MCF 10A (cell line): ENCODE measurements around the gene ZSCAN31. TPM values are rescaled to one million over a fixed set of nuclear protein-coding genes. Genes with fewer than 3 reads are reported as not detected.
A peak's percentile ranks its signal among the peaks of the same experiment; 100 is the strongest.

Source experiments
- BruUV-seq: library from RNA; stranded (reverse); fragments of 400-500 nt; replicated peaks from 2 replicates; lab custom pipeline; 2021; lab: Mats Ljungman, UMichigan
- CTCF ChIA-PET: fragments of 300-600 bp; sonication (Branson Sonifier 250); formaldehyde crosslinking; extraction: SDS; loops from one replicate; lab custom pipeline; 2021; ENCODE audit warnings: antibody characterized with exemption, inconsistent platforms; lab: Yijun Ruan, JAX
- POLR2A ChIA-PET: fragments of 300-600, 350-650 bp; sonication (Branson Sonifier 250); formaldehyde crosslinking; extraction: SDS; loops from one replicate; lab custom pipeline; 2020; ENCODE audit warnings: antibody characterized with exemption, inconsistent platforms; lab: Yijun Ruan, JAX
- DNase-seq: peaks from one replicate; pipeline ENCODE4 v3.0.0-alpha.2; 2018; ENCODE audit not compliant: unreplicated experiment
- H3K27ac Mint-ChIP-seq: one replicate; pipeline ENCODE4 v1.8.0; 2022; ENCODE audit warnings: mild to moderate bottlenecking, low read depth, mixed read lengths; ENCODE audit not compliant: unreplicated experiment
- H3K27me3 Mint-ChIP-seq: one replicate; pipeline ENCODE4 v1.8.0; 2022; ENCODE audit warnings: mixed read lengths; ENCODE audit not compliant: insufficient read depth, unreplicated experiment
- H3K36me3 Mint-ChIP-seq: one replicate; pipeline ENCODE4 v1.8.0; 2022; ENCODE audit warnings: mild to moderate bottlenecking, moderate library complexity, mixed read lengths; ENCODE audit not compliant: insufficient read depth, unreplicated experiment
- H3K4me1 Mint-ChIP-seq: one replicate; pipeline ENCODE4 v1.8.0; 2022; ENCODE audit warnings: mixed read lengths; ENCODE audit not compliant: insufficient read depth, unreplicated experiment
- H3K4me3 Mint-ChIP-seq: one replicate; pipeline ENCODE4 v1.8.0; 2022; ENCODE audit warnings: mild to moderate bottlenecking, moderate library complexity, mixed read lengths; ENCODE audit not compliant: unreplicated experiment
- H3K9me3 Mint-ChIP-seq: one replicate; pipeline ENCODE4 v1.8.0; 2022; ENCODE audit warnings: mixed read lengths; ENCODE audit not compliant: unreplicated experiment
- intact Hi-C: fragments of 100-400 bp; cut with micrococcal nuclease; formaldehyde crosslinking; loops from 2 replicates; pipeline ENCODE4 v1.14.1; 2022
- total RNA-seq: library from RNA; stranded (reverse); gene quantifications from 2 replicates; pipeline ENCODE4 v1.2.3, GENCODE V29; 2022
- TF ChIP-seq, protein P1 (sequence below): fragments of 200-600 bp; IDR thresholded peaks from one replicate; pipeline ENCODE4 v1.8.0; 2022; ENCODE audit warnings: antibody characterized with exemption, mild to moderate bottlenecking; ENCODE audit not compliant: unreplicated experiment

The ZSCAN31 gene
- total RNA-seq, 1 experiment from 2014 or later = 5.0 TPM

DNA sequence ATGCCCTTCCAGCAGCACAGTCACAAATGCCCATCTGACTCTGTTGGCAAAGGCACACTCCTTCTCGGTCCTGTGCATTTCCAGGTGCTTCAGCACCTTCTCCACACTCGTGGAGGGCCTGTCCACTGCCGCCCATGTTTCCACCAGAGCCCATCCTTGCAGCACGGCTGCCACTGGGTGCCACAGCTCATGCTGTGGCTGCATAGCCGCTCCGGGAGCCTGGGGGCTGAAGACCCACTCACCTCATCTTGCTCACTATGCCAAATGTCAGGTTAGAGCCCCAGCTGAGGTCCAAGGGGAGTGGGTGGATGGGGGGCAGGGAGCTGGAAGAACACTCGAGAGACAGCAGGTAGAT lies 20.7 kb upstream of the ZSCAN31 start:
- Mint-ChIP-seq H3K4me1 (peaks cover 12% of the 10 kb centered on the region), H3K27me3 (no peaks in the 10 kb centered on the region), H3K4me3 (no peak overlapping the region), H3K27ac (peak overlapping the region; percentile 41), H3K36me3 (peaks cover 15% of the 10 kb centered on the region), H3K9me3 (no peaks in the 10 kb centered on the region)
- intact Hi-C loops = loop anchor here (1.0 to 5.0 kb wide), 5 partner anchors 89 to 454 kb away; partner anchors contain the start of genes ZSCAN26 and ZSCAN9
- ChIA-PET CTCF (interaction anchor here (0.8 to 5.5 kb wide), 29 partner anchors 15 to 520 kb away, joined by 3 to 35 read pairs (median 5); partner anchors contain the start of genes PGBD1, ZKSCAN8, ZSCAN16 and ZSCAN26), POLR2A (interaction anchor here (0.7 to 7.6 kb wide), 21 partner anchors 8 to 567 kb away, joined by 3 to 110 read pairs (median 6); partner anchors contain the start of genes PGBD1, TRIM27, ZKSCAN4 and ZKSCAN8)
- no TSS peak for BruUV-seq
- no peak for DNase-seq
- TF ChIP-seq, protein P1, sequence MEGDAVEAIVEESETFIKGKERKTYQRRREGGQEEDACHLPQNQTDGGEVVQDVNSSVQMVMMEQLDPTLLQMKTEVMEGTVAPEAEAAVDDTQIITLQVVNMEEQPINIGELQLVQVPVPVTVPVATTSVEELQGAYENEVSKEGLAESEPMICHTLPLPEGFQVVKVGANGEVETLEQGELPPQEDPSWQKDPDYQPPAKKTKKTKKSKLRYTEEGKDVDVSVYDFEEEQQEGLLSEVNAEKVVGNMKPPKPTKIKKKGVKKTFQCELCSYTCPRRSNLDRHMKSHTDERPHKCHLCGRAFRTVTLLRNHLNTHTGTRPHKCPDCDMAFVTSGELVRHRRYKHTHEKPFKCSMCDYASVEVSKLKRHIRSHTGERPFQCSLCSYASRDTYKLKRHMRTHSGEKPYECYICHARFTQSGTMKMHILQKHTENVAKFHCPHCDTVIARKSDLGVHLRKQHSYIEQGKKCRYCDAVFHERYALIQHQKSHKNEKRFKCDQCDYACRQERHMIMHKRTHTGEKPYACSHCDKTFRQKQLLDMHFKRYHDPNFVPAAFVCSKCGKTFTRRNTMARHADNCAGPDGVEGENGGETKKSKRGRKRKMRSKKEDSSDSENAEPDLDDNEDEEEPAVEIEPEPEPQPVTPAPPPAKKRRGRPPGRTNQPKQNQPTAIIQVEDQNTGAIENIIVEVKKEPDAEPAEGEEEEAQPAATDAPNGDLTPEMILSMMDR = no peak

DNA sequence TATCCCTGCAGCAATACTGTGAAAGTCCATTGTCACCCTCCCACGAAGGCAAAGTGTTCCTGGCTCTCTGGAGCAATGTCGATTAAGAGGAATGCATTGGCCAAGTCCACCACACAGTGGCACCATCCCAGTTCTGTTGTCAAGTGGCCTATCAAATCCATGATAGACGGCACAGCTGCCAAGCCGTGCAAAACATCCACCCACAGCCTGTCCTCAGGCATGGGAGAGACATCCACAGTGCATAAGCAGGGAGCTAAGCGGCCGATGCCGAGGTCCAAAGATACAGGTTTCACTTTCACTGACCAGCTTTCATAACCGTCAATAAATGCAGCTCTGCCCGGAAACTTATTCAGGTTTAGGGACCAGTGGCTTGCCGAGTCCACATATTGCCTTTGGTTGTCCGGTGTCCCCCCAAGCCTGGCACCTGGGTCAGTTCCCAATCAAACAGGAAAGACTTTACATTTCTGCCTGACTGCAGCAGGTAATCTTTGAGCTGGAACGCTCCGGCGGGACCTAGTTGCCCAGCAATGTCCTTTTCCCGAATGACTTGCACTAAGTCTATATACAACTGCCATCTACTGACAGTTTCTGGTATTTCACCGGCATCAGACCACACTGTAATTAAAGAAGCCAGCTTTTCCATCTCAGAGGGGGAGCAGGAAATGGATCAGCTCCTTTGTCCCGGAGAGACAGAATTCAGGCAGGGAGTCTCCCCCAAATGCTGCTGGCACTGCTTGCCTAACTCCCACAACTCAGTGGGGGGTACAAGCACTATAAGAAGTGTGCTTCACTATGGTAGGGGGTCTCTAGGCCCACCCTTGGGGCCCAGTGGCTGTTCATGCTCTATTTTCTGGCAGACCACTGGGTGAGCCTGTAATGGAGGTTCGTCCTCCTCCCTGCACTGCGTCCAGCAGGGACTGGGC lies 20.1 kb upstream of the ZSCAN31 start:
- POLR2A ChIA-PET = interaction anchor here (0.6 to 7.6 kb wide), 32 partner anchors 8 to 1168 kb away, joined by 3 to 110 read pairs (median 5); partner anchors contain the start of genes PGBD1, TRIM27, ZKSCAN4 and ZKSCAN8
- H3K27me3 Mint-ChIP-seq = no peaks in the 10 kb centered on the region
- DNase-seq = peak; percentile 87
- H3K4me1 Mint-ChIP-seq = peaks cover 12% of the 10 kb centered on the region
- BruUV-seq = no TSS peak
- peaks cover 12% of the 10 kb centered on the region for H3K36me3 Mint-ChIP-seq
- intact Hi-C loops = loop anchor here (1.0 to 5.0 kb wide), 5 partner anchors 89 to 454 kb away; partner anchors contain the start of genes ZSCAN26 and ZSCAN9
- peak overlapping the region; percentile 83 for H3K4me3 Mint-ChIP-seq
- H3K27ac Mint-ChIP-seq = peak overlapping the region; percentile 79
- CTCF ChIA-PET = interaction anchor here (0.5 to 5.5 kb wide), 47 partner anchors 11 to 519 kb away, joined by 3 to 35 read pairs (median 4); partner anchors contain the start of genes PGBD1, ZKSCAN4, ZKSCAN8 and ZSCAN16
- no peaks in the 10 kb centered on the region for H3K9me3 Mint-ChIP-seq
- TF ChIP-seq, protein P1 = peak; percentile 60

DNA sequence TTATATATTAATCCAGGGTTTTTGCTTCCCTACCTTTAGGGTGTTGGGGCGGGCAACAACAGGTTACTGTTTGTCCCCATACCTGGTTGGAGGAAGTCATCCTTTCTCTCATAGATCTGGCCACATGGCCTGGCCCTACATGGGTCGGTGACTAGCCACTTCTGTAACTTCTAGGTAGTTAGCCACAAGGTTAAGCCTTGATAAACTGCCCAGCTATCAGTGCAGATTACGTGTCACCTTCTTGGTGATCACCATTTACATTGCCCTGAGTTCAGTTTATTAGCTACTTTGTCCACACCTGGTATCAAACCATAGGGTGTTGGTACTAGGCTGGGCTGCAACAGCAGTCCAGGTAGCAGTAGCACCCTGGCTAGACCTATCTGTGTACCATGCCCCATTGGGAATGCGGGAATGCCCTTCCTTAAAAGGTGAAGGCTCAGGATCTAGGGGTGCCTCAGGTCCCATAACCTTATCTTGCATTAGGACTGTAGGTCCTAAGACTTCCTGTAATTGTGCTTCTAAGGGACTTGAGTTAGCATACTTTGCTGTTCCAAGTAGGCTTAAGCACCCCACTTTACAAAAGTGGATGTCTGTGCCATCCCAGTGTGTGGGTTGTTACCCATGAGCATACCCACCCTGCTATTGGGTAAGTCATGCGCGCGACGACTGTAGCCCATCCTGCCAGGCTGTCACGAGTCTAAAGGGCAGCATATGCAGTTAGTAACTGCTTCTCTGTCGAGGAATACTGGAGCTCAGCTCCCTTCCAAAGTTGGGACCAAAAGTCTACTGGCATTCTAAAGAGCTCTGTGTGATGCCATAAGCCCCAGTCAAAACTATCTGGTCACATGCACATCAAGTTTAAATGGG lies 19.0 kb upstream of the ZSCAN31 start:
- Mint-ChIP-seq H3K4me3 (peak overlapping the region; percentile 83), H3K9me3 (no peaks in the 10 kb centered on the region), H3K36me3 (peaks cover 12% of the 10 kb centered on the region), H3K27ac (peak overlapping the region; percentile 77), H3K27me3 (no peaks in the 10 kb centered on the region), H3K4me1 (peaks cover 12% of the 10 kb centered on the region)
- intact Hi-C loops = loop anchor here (5.0 kb wide), 2 partner anchors 88 to 453 kb away; partner anchors contain the start of gene ZSCAN26
- ChIA-PET CTCF (interaction anchor here (0.5 to 5.5 kb wide), 33 partner anchors 12 to 518 kb away, joined by 3 to 35 read pairs (median 5); partner anchors contain the start of genes ZKSCAN4, ZKSCAN8, ZSCAN16 and ZSCAN26), POLR2A (interaction anchor here (0.5 to 7.6 kb wide), 32 partner anchors 12 to 567 kb away, joined by 3 to 110 read pairs (median 5); partner anchors contain the start of genes PGBD1, ZKSCAN4, ZKSCAN8 and ZSCAN16)
- no TSS peak for BruUV-seq
- TF ChIP-seq, protein P1 = no peak
- no peak for DNase-seq
